SK-N-SH treated with all-trans-retinoic acid at 6 μM for 48 hours (cell line): ENCODE measurements around the gene RPS6KA1.

Experiments
- ATAC-seq: fragments of 200-7000 bp; cut with Tn5 transposase; 3 replicates; pipeline ENCODE4 v1.9.1; 2020; ENCODE audit warnings: mild to moderate bottlenecking, moderate library complexity
- ARNTL ChIP-seq: fragments of 450-650 bp; formaldehyde crosslinking; IDR thresholded peaks from 2 replicates; pipeline ENCODE4 v1.5.0; 2020; ENCODE audit warnings: low read depth, mild to moderate bottlenecking, moderate library complexity, borderline replicate concordance
- BACH2 ChIP-seq: fragments of 250-450 bp; sonication (Bioruptor Pico); IDR thresholded peaks from 2 replicates; pipeline ENCODE4 v1.9.0; 2021; ENCODE audit warnings: mild to moderate bottlenecking, borderline replicate concordance
- CREB5 ChIP-seq: fragments of 250-450 bp; sonication (Bioruptor Pico); IDR thresholded peaks from 2 replicates; pipeline ENCODE4 v1.5.1; 2020; ENCODE audit warnings: low read depth, mild to moderate bottlenecking, moderate library complexity
- CSDC2 ChIP-seq: fragments of 250-450 bp; sonication (Bioruptor Pico); IDR thresholded peaks from 2 replicates; pipeline ENCODE4 v1.5.0; 2020; ENCODE audit warnings: mild to moderate bottlenecking, moderate library complexity
- CSRNP3 ChIP-seq: fragments of 250-450 bp; sonication (Bioruptor Pico); IDR thresholded peaks from 2 replicates; pipeline ENCODE4 v1.5.1; 2021; ENCODE audit warnings: mild to moderate bottlenecking, moderate library complexity
- ESRRG ChIP-seq: fragments of 250-450 bp; sonication (Bioruptor Pico); IDR thresholded peaks from 2 replicates; pipeline ENCODE4 v1.6.1; 2021; ENCODE audit warnings: mild to moderate bottlenecking
- GLIS3 ChIP-seq: fragments of 250-450 bp; sonication (Bioruptor Pico); IDR thresholded peaks from 2 replicates; pipeline ENCODE4 v1.5.0; 2020; ENCODE audit warnings: mild to moderate bottlenecking, moderate library complexity
- OSR1 ChIP-seq: fragments of 250-450 bp; sonication (Bioruptor Pico); IDR thresholded peaks from 2 replicates; pipeline ENCODE4 v1.8.0; 2022; ENCODE audit warnings: moderate library complexity, mild to moderate bottlenecking, inconsistent platforms
- PATZ1 ChIP-seq: fragments of 250-450 bp; sonication (Bioruptor Pico); IDR thresholded peaks from 2 replicates; pipeline ENCODE4 v1.8.0; 2020; ENCODE audit warnings: mild to moderate bottlenecking, moderate library complexity, borderline replicate concordance
- POU6F1 ChIP-seq: fragments of 250-450 bp; sonication (Bioruptor Pico); IDR thresholded peaks from 2 replicates; pipeline ENCODE4 v1.8.0; 2021; ENCODE audit warnings: low read depth, mild to moderate bottlenecking, moderate library complexity, borderline replicate concordance
- PPARA ChIP-seq: fragments of 250-450 bp; sonication (Bioruptor Pico); IDR thresholded peaks from 2 replicates; pipeline ENCODE4 v1.5.0; 2020; ENCODE audit warnings: mild to moderate bottlenecking, borderline replicate concordance
- RARB ChIP-seq: fragments of 250-450 bp; sonication (Bioruptor Pico); IDR thresholded peaks from 2 replicates; pipeline ENCODE4 v1.8.0; 2021; ENCODE audit warnings: mild to moderate bottlenecking, moderate library complexity
- SNAI2 ChIP-seq: fragments of 250-450 bp; sonication (Bioruptor Pico); IDR thresholded peaks from 2 replicates; pipeline ENCODE4 v1.5.0; 2020; ENCODE audit warnings: mild to moderate bottlenecking, moderate library complexity
- TCF4 ChIP-seq: fragments of 250-450 bp; sonication (Bioruptor Pico); IDR thresholded peaks from 2 replicates; pipeline ENCODE4 v1.8.0; 2021; ENCODE audit warnings: mild to moderate bottlenecking, moderate library complexity, borderline replicate concordance
- TSHZ2 ChIP-seq: fragments of 250-450 bp; sonication (Bioruptor Pico); IDR thresholded peaks from 2 replicates; pipeline ENCODE4 v1.5.0; 2020; ENCODE audit warnings: mild to moderate bottlenecking, moderate library complexity
- ZC3H10 ChIP-seq: fragments of 250-450 bp; sonication (Bioruptor Pico); IDR thresholded peaks from 2 replicates; pipeline ENCODE4 v1.5.1; 2021; ENCODE audit warnings: mild to moderate bottlenecking, moderate library complexity
- ZFP30 ChIP-seq: fragments of 450-650 bp; formaldehyde crosslinking; IDR thresholded peaks from 2 replicates; pipeline ENCODE4 v1.5.0; 2022; ENCODE audit warnings: mild to moderate bottlenecking, moderate library complexity
- ZNF565 ChIP-seq: fragments of 450-650 bp; formaldehyde crosslinking; conservative IDR thresholded peaks from 2 replicates; pipeline ENCODE4 v1.5.0; 2020; ENCODE audit warnings: low read depth, mild to moderate bottlenecking, moderate library complexity

Gene RPS6KA1

GRCh38 chr1:26553942-26554682, 24.6 kb downstream of the RPS6KA1 start (continued):
- TF ChIP-seq CSRNP3 (CRISPR knock-in tag) (no peak), TCF4 (CRISPR knock-in tag) (no peak), ZFP30 (CRISPR knock-in tag) (no peak)

GRCh38 chr1:26554781-26555180, 25.2 kb downstream of the RPS6KA1 start:
- ATAC-seq: no peak
- TF ChIP-seq ZNF565 (CRISPR knock-in tag) (no peak), CSDC2 (CRISPR knock-in tag) (no peak), POU6F1 (CRISPR knock-in tag) (no peak), PATZ1 (CRISPR knock-in tag) (no peak), BACH2 (no peak), ESRRG (CRISPR knock-in tag) (no peak), TCF4 (CRISPR knock-in tag) (no peak), ZFP30 (CRISPR knock-in tag) (no peak), PPARA (CRISPR knock-in tag) (no peak), CREB5 (CRISPR knock-in tag) (no peak), CSRNP3 (CRISPR knock-in tag) (no peak), TSHZ2 (CRISPR knock-in tag) (no peak), GLIS3 (no peak)

- ATAC-seq: no peak
- TF ChIP-seq CSDC2 (CRISPR knock-in tag): no peak
- TF ChIP-seq CSRNP3 (CRISPR knock-in tag): no peak
- no peak for TF ChIP-seq ZNF565 (CRISPR knock-in tag)
- TF ChIP-seq ZFP30 (CRISPR knock-in tag): no peak
- no peak for TF ChIP-seq CREB5 (CRISPR knock-in tag)
- no peak for TF ChIP-seq TSHZ2 (CRISPR knock-in tag)
- TF ChIP-seq RARB (CRISPR knock-in tag): no peak
- TF ChIP-seq SNAI2: no peak
- TF ChIP-seq PPARA (CRISPR knock-in tag): no peak
- TF ChIP-seq ARNTL (CRISPR knock-in tag): no peak
- TF ChIP-seq OSR1 (CRISPR knock-in tag): no peak
- TF ChIP-seq ESRRG (CRISPR knock-in tag): no peak
- TF ChIP-seq ZC3H10 (CRISPR knock-in tag): no peak
Observed at GRCh38 chr1:26555550-26555981, 26.0 kb downstream of the RPS6KA1 start.
